ENCODE data around the gene ST6GALNAC4.

ST6GALNAC4 gene

GRCh38 chr9:127912296-127912695, 4.5 kb downstream of the ST6GALNAC4 start:
- DNase-seq (ENCODE audit: low read depth) = no peak

DNA sequence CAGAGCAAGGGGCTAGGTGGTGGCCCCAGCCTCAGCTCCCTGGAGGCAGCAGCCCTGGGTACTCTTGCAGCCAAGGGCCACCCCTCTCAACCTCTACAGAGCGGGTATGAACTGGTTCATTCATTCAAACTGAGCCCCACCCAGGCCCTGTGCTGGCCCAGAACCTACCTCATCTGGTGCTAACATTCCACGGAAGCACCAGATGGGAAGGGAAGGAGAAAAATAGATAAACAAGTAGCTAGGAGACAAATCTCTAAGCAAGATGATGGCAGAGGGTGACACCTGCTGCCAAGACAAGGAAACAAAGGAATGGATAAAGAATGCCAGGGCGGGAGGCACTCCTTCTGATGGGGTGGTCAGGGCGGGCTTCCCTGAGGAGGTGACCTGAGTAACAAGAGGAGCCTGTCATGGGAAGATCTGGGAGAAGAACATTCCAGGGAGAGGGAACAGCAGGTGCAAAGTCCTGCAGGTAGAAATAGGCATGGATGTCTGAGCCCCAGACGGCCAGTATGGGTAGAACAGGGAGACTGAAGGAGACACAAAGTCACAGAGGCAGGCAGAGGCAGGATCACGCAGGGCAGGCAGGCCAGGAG, 6.1 kb downstream of the ST6GALNAC4 start:
- DNase-seq (ENCODE audit: low read depth) = peak; percentile 37

DNA sequence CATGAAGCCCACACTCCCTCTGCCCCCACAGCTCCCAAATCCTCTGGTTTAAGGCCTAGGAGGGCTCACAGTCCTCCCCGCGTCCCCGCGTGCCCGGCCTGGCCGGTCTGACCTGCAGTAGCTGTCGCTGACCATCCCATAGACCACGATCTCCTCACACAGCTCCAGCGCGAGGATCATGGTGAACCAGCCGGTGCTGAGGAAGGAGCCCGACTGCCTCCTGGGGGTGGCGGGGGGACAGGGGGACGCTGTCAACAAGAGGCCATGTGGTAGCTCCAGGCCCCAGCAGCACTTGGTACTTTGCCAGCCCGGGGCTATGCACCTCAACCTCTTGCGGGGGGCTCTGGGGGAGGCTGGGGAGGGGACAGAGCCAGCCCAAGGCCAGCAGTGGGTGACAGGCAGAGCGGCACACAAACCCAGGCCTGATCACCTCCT, 7.0 kb downstream of the ST6GALNAC4 start:
- DNase-seq (ENCODE audit: low read depth) = no peak

- DNase-seq (ENCODE audit: low read depth) = no peak
Measured at GRCh38 chr9:127908660-127908926, 8.2 kb downstream of the ST6GALNAC4 start.

- DNase-seq (ENCODE audit: low read depth) = no peak
Measured at GRCh38 chr9:127907867-127908659, 8.8 kb downstream of the ST6GALNAC4 start.

- DNase-seq (ENCODE audit: low read depth) = no peak
Measured at GRCh38 chr9:127905788-127906191, 11.1 kb downstream of the ST6GALNAC4 start.

DNA sequence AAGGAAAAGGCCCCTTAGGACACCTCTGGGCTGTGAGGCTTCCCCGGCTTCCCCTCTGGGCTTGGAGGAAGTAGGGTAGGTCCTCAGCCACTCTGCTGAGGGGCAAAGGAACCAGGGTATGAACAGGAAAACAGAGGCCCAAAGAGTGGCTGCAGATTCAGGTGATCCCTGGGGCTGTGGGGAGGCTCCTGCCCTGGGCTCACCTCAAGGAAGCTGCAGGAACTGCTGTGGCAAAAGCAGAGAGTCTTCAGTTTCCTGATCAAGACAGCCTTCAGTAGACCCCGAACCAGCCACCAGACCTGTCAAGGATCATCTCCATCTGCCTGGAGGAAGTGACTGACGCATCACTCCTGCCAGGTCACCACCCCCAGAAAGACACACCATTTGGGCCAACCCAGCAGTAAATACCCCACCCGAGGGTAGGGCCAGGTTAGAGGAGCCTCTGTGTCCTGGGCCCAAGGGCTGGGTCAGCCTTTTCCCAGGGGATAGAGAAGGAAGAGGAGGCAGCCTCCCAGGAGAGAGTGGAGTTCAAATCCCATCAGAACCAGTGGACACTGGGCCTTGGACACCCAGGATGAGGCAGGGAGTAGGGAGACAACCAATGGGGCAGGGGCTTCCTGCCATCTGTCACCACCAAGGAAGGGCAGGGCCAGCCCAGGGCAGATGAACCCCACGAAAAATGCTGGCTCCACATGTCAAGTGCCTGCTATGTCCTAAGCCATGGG, 11.7 kb downstream of the ST6GALNAC4 start:
- DNase-seq (ENCODE audit: low read depth) = no peak

DNA sequence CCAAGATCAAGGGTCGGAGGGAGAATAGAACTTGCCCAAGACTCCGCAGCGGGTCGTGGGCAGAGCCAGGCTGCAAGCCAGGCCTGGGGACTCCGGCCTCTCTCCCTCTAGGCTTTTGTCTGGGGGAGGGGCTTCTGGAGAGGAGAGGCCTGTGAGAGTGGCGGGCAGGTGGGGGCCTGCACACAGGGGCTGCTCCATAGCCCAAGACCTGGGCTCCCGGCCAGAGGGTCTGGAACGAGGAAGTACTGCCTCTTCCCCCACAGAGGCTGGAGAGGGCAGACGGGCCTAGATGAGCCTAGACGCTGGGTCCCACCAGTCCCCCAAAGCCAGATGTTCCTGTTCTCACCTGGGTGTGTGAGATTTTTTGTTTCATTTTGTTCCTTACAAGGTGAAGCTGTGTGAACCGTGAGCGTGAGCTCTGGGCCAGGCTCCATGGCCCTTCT, 12.3 kb downstream of the ST6GALNAC4 start:
- DNase-seq (ENCODE audit: low read depth) = no peak

DNA sequence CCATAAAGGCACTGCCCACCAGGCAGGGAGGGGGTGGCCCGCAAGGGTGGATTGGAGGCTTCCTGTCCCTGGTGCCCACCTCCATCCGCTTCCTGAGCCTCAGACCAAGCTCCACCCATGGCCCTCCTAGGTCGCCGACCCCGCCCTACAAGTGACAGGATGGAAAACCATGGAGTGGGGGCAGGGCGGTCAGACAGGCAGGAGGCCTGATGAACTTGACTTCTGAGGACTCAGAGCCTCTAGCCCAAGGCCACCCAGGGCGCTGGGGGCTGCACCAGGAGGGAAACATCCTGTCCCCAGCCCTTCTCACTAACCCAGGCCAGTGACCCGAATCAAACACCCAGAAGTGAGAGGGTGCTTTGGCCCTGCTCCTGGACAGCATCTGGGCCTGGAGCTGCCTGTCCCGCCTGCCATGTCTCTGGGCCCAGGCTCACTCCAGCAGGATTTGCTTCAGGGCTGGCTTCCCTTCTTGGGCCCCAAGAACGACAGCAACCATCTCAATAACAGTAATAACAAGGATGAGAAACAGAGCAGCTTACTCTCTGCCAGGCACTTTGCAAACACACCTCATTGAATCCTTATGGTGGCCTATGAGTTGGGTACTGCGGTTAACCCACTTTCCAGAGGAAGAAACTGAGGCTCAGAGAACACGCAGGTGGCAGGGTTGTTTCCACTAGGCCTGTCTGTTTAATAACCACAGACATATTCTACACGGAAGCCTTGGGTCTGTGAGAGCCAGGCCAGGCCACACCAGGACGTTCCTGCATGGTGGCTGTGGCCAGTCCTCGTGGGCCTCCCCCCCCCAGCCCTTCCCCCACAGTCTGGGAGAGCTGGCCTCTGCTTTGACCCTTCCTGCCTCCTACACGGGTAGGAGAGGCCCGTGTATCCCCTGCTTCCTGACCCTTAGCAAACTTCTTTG, 13.0 kb downstream of the ST6GALNAC4 start:
- DNase-seq (ENCODE audit: low read depth) = no peak

DNA sequence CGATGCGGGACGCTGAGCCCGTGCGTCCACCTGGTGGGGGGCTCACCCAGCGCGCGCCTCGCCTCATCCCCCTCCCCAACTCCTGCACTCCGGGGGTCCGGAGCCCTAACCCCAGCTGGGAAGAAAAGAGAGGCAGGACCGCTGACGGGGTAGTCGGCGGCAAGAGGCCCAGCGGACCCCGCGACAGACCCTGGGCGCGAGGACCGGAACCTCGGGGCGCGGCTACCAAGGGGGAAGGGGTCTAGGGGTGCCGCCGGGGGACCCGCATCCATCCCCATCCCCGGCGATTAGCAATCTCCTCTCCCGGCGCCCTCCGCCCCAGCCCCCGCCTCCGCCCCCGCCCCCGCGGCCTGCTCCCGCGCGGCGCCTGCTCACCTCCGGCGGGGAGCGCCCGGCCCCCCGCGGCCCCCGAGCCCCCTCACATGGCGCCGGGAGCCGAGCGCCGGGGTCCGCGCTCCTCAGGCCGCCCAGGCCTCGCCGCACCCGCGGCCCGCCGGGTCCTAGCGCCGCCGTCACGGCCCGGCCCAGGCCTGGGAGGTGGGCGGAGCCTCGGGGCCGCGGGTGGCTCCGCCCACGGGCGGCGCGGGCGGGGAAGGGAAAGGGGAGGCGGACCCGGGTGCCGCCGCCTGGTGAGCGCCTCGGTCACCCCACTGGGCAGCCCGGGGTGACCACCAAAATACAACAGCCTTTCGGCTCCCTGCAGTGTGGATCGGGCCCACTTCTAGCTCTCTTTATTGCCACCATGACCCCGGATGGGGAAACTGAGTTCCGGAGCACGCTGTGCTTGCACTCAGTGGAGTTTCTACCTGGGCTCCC, 17.5 kb downstream of the ST6GALNAC4 start, which contains the start of gene ST6GALNAC6:
TSS of gene ST6GALNAC6 (minus strand) at position 476 of the 816 bp plus-strand sequence. CDS start 1,622 bp downstream, outside the sequence.
- DNase-seq (ENCODE audit: low read depth) = peak; percentile 75

DNA sequence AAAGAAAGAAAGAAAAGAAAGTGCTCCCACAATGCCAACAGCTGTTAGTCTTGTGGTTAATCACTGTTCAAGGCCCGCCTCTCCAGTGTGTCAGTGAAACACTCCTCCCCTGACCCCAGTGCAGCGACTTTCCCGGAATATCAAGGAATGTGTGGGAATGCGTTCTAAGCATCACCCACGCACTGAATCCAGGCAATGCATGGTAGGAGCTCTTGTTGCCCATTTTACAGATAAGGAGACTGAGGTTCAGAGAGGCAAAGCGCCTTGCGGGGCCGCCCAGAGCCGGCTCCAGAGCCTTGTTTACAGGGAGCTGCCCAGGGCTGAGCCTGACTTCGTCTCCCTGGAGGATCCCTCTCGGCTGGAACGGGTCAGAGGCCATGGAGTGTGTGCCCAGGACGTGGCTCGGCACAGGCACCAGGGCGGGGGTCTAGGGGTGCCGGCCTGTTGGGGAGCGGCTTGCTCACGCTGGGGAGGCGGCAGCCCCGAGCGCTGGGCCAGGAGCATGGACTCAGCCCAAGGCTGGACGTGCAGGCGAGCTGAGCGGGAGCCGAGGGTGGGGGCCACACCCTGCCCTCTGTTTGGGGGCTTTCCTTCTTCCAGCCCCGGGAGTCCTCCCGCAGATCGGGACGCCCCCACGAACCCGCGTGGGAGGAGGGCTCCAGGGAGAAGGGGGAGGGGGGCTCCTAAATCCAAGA, 18.3 kb downstream of the ST6GALNAC4 start:
- peak; percentile 85 for DNase-seq (ENCODE audit: low read depth)

DNA sequence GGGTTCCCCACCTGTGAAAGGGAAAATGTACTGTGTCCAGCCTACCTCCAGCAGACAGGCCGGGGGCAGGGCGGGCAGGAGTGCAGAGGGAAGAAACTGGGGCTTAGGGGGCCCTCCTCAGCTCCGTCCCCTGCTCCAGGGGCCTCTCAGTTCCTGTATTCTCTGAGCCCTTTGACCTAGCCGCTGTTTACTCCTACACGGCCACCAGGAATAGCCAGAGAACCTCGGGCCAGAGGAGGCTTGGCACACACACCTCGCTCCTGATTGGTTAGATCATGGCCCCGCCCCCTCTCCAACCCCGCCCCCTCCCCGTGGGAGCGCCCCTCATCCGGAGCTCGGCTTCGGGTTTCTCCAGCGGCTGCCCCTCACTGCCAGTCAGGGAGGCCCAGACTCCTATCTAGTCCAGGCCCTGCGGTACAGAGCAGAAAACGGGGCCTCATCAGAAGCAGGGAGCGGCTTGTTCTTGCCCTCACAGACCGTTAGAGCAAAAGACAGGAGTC, 19.6 kb downstream of the ST6GALNAC4 start:
- DNase-seq (ENCODE audit: low read depth) = peak; percentile 82

DNA sequence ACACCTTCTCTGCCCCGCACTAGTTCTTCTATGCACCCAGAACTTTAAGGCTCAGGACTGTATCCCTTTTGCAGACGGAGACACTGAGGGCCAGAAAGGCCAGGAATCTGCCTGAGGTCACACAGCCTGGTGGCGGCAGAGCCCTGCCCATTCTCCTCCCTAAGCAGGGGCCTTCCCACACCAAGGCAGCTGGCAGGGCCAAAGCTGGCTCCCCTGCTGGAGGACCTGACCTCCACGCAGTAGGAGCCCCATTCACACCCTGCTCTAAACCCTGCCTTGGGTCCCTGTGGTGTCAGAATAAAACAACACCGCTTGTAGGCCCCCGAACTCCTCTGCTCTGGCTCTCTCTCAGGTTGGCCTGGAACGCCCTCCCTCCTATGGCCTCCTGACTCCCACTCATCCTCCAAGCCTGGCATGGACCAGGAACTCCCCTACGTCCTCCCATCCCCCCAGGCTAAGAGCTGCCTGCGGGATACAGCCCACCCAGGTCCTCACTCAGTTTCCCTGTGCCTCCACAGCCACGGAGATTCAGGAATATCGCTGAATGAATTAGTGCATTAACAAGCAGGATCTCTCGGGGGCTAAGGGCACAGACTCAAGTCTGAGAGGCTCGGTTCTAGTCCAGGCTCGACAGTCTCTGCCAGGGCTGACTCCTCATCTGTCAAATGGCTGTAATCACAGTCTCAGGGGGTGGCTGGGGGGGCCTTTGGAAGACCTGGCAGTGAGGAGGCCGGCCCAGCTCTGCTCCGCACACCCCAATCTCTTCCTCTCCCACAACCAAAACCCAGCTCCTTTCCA, 20.2 kb downstream of the ST6GALNAC4 start:
- DNase-seq (ENCODE audit: low read depth) = no peak

GRCh38 chr9:127895811-127896210, 21.0 kb downstream of the ST6GALNAC4 start:
- no peak for DNase-seq (ENCODE audit: low read depth)

GRCh38 chr9:127893392-127893791, 23.4 kb downstream of the ST6GALNAC4 start:
- DNase-seq (ENCODE audit: low read depth) = no peak

DNA sequence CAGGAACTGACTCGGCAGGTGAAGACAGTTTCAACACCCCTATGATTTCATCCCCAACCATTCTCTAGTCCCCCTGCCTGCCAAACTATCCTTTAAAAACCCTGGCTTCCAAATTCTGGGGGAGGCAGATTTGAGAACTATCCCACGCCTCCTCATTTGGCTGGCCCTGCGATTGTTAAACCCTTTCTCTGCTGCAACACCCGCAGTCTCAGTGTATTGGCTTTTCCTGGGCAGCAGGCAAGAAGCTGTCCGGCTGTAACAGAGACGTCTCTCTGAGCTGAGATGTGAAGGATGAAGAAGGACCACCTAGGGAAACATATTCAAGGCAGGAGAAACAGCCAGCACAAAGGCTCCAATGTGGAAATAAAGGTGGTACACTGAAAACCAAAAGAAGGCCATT, 24.0 kb downstream of the ST6GALNAC4 start:
- DNase-seq (ENCODE audit: low read depth) = no peak

DNA sequence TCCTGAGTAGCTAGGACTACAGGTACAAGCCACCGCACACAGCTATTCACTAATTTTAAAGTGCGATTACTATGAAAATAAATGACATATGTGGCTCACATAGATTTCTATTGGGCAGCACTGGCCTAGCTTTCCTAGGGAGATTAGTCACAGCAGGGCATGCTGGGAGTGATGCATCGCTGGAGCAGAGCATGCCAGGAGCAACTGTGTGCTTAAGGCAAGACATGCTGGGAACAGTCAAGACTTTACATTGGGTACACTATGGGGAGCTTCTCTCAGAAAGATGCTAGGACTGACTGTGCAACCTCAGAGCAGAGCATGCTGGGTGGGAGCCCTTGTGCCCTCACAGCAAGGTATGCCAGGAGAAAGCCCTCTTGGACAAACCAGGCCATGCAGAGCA, 26.8 kb downstream of the ST6GALNAC4 start:
- DNase-seq (ENCODE audit: low read depth) = no peak

DNA sequence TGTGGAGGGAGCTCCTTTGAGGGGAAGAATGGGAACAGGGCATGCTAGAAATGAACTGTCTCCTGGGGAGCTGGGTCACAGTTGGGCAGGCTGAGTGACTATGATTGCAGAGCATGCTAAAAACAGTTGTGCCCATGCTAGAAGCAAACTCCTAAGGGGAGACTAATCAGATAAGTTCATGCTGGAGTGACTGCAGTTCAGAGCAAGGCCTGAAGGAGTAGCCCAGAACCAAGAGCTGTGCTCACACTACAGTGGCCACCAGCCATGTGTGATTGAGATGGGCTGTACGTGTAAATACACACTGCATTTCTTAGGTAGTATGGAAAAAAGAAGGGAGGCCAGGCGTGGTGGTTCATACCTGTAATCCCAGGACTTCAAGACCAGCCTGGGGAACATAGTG, 29.0 kb downstream of the ST6GALNAC4 start:
- no peak for DNase-seq (ENCODE audit: low read depth)

GRCh38 chr9:127886401-127886972, 30.4 kb downstream of the ST6GALNAC4 start:
- no peak for DNase-seq (ENCODE audit: low read depth)
